ENCODE data around the gene PPP2R5A.
"Not testable (repeated sequence)": the region's sequence is repeated elsewhere in the genome, so short reads cannot be mapped to it uniquely, and the experiment has no call there.

The PPP2R5A gene

DNA sequence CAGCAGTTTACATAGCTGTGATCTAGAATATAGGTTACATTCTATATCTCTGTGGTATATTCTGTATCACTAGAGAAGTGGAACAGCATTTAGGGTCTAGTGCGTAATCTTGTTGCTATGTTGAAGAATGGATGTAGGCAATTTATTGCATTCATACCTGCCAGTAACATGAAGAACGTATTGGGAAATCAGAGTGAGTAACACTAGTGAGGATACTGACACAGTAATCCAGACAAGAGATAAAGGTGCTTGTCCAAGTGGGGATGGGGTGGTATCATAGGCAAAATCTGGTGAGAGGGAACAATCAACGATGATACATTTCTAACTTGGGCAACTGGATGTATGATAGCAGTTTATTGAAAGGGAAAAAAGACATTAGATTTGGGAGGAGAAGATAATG, 9.8 kb downstream of the PPP2R5A start:
- no peak overlapping the region for H3K27ac ChIP-seq (ENCODE audit: insufficient read depth, low read length, poor library complexity, severe bottlenecking)
- no peak overlapping the region for H3K4me3 ChIP-seq (ENCODE audit: insufficient read depth, low read depth, low read length, poor library complexity, severe bottlenecking)
- no peak for DNase-seq
- no peaks in the 10 kb centered on the region for H3K9me3 ChIP-seq (ENCODE audit: control insufficient read depth, low read length)
- H3K4me1 ChIP-seq (ENCODE audit: control insufficient read depth, insufficient read depth, low read length, poor library complexity, severe bottlenecking): peaks cover 29% of the 10 kb centered on the region
- H3K27me3 ChIP-seq (replicated peaks; ENCODE audit: control insufficient read depth, insufficient read depth, low read length, poor library complexity, severe bottlenecking): no peaks in the 10 kb centered on the region
- no peaks in the 10 kb centered on the region for H3K36me3 ChIP-seq (ENCODE audit: control insufficient read depth, insufficient read depth, low read length)

DNA sequence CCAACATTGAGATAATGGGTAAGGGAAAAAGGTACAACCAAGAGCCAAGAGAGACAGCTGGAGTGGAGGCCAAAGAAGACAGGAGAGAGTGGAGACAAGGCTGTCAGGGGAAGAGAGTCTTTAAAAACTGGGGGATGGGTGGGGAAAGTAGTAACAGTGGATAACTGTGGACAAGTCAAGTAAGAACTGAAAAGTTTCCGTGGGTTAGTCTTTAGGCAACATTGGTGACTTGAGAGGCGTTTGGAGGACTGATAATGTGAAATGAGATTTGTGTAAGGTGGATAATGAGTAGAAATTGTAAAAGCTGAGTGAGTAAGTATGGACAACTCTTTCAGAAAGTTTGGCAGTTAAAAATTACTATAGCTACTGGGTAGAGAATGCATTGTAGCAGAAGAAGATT, 10.4 kb downstream of the PPP2R5A start:
- no peaks in the 10 kb centered on the region for H3K27me3 ChIP-seq (replicated peaks; ENCODE audit: control insufficient read depth, insufficient read depth, low read length, poor library complexity, severe bottlenecking)
- no peak overlapping the region for H3K4me3 ChIP-seq (ENCODE audit: insufficient read depth, low read depth, low read length, poor library complexity, severe bottlenecking)
- H3K4me1 ChIP-seq (ENCODE audit: control insufficient read depth, insufficient read depth, low read length, poor library complexity, severe bottlenecking): peaks cover 26% of the 10 kb centered on the region
- H3K27ac ChIP-seq (ENCODE audit: insufficient read depth, low read length, poor library complexity, severe bottlenecking): no peak overlapping the region
- H3K36me3 ChIP-seq (ENCODE audit: control insufficient read depth, insufficient read depth, low read length): no peaks in the 10 kb centered on the region
- no peak for DNase-seq
- H3K9me3 ChIP-seq (ENCODE audit: control insufficient read depth, low read length): no peaks in the 10 kb centered on the region

DNA sequence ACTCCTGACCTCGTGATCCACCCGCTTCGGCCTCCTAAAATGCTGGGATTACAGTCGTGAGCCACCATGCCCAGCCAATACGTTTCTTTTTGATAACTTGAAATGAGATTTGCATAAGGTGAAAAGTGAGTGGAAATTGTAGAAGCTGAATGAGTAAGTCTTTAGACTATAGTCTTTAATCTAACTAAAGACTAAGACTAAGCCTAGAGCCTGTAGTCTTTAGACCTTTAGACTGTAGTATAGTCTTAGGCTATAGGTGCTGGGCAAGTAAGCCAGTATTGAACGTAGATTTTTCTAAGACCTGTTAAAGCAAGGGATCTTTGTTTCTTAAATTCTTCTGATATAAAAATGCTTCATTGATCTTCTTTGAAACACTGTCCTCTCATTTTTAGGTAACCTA, 12.1 kb downstream of the PPP2R5A start:
- Histone ChIP-seq H3K27me3 (replicated peaks; ENCODE audit: control insufficient read depth, insufficient read depth, low read length, poor library complexity, severe bottlenecking) (no peaks in the 10 kb centered on the region), H3K36me3 (ENCODE audit: control insufficient read depth, insufficient read depth, low read length) (no peaks in the 10 kb centered on the region), H3K4me3 (ENCODE audit: insufficient read depth, low read depth, low read length, poor library complexity, severe bottlenecking) (no peak overlapping the region), H3K4me1 (ENCODE audit: control insufficient read depth, insufficient read depth, low read length, poor library complexity, severe bottlenecking) (peaks cover 21% of the 10 kb centered on the region), H3K9me3 (ENCODE audit: control insufficient read depth, low read length) (no peaks in the 10 kb centered on the region), H3K27ac (ENCODE audit: insufficient read depth, low read length, poor library complexity, severe bottlenecking) (no peak overlapping the region)
- DNase-seq: no peak

DNA sequence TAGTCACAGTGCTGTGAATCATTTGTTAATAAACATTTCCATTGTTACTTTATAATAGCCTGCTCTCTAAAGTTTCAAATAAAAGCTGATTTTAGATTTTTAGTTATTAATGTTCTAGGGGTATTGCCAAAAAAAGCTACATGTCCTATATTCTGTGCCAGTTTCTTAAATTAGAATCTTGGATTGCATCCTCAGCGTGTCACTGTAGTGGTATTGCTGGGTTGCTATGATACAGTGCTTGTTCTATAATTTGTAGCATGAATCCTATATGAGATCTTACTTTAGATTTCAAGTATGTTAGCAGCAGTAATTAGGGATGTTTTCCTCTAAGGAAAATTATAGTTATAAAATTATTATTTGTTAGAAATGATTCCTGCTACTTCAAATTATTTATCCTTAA, 16.4 kb downstream of the PPP2R5A start:
- H3K27me3 ChIP-seq (replicated peaks; ENCODE audit: control insufficient read depth, insufficient read depth, low read length, poor library complexity, severe bottlenecking): no peaks in the 10 kb centered on the region
- H3K4me3 ChIP-seq (ENCODE audit: insufficient read depth, low read depth, low read length, poor library complexity, severe bottlenecking): no peak overlapping the region
- no peaks in the 10 kb centered on the region for H3K9me3 ChIP-seq (ENCODE audit: control insufficient read depth, low read length)
- no peaks in the 10 kb centered on the region for H3K36me3 ChIP-seq (ENCODE audit: control insufficient read depth, insufficient read depth, low read length)
- H3K27ac ChIP-seq (ENCODE audit: insufficient read depth, low read length, poor library complexity, severe bottlenecking): no peak overlapping the region
- no peak for DNase-seq
- H3K4me1 ChIP-seq (ENCODE audit: control insufficient read depth, insufficient read depth, low read length, poor library complexity, severe bottlenecking): peaks cover 9% of the 10 kb centered on the region

DNA sequence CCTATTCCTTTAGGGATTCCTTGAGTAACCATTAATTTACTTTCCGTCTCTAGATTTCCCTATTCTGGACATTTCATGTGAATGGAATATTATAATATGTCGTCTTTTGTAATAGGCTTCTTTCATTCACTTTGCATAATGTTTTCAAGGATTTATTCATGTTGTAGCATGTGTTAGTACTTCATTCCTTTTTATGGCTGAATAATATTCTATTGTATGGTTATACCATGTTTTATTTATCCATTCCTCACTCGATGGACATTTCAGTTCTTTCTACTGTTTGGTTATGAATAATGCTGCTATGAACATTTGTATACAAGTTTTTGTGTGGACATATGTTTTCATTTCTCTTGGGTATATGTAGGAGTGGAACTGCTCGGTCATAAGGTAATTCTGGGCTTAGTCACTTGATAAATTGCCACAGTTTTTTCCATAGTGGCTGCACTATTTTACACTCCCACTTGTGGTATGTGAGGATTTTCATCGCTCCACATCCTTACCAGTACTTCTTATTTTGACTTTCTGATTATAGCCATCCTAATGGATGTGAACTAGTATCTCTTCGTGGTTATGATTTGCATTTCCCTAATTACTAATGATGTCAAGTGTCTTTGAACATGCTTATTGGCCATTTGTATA, 17.7 kb downstream of the PPP2R5A start:
- no peak overlapping the region for H3K27ac ChIP-seq (ENCODE audit: insufficient read depth, low read length, poor library complexity, severe bottlenecking)
- peaks cover 5% of the 10 kb centered on the region for H3K4me1 ChIP-seq (ENCODE audit: control insufficient read depth, insufficient read depth, low read length, poor library complexity, severe bottlenecking)
- no peaks in the 10 kb centered on the region for H3K27me3 ChIP-seq (replicated peaks; ENCODE audit: control insufficient read depth, insufficient read depth, low read length, poor library complexity, severe bottlenecking)
- H3K36me3 ChIP-seq (ENCODE audit: control insufficient read depth, insufficient read depth, low read length): no peaks in the 10 kb centered on the region
- H3K9me3 ChIP-seq (ENCODE audit: control insufficient read depth, low read length): no peaks in the 10 kb centered on the region
- no peak for DNase-seq
- no peak overlapping the region for H3K4me3 ChIP-seq (ENCODE audit: insufficient read depth, low read depth, low read length, poor library complexity, severe bottlenecking)

DNA sequence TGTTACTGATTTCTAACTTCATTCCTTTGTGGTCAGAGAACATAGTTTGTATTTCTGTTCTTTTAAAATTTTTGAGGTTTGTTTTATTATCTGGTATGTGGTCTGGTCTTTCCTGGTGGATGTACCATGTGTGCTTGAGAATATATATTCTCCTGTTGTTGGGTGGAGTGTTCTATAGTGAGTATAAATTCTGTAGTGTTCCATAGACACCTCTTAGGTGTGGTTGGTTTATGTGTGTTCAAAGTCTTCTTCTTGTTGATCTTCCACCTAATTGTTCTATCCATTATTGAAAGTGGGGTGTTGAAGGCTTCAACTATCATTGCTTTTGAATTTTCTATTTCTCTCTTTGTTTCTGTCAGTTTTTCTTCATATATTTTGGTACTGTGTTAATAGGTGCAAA, 20.1 kb downstream of the PPP2R5A start:
- DNase-seq: no peak
- Histone ChIP-seq H3K9me3 (ENCODE audit: control insufficient read depth, low read length) (no peaks in the 10 kb centered on the region), H3K27me3 (replicated peaks; ENCODE audit: control insufficient read depth, insufficient read depth, low read length, poor library complexity, severe bottlenecking) (no peaks in the 10 kb centered on the region), H3K4me1 (ENCODE audit: control insufficient read depth, insufficient read depth, low read length, poor library complexity, severe bottlenecking) (peaks cover 5% of the 10 kb centered on the region), H3K36me3 (ENCODE audit: control insufficient read depth, insufficient read depth, low read length) (no peaks in the 10 kb centered on the region), H3K4me3 (ENCODE audit: insufficient read depth, low read depth, low read length, poor library complexity, severe bottlenecking) (no peak overlapping the region), H3K27ac (ENCODE audit: insufficient read depth, low read length, poor library complexity, severe bottlenecking) (no peak overlapping the region)

DNA sequence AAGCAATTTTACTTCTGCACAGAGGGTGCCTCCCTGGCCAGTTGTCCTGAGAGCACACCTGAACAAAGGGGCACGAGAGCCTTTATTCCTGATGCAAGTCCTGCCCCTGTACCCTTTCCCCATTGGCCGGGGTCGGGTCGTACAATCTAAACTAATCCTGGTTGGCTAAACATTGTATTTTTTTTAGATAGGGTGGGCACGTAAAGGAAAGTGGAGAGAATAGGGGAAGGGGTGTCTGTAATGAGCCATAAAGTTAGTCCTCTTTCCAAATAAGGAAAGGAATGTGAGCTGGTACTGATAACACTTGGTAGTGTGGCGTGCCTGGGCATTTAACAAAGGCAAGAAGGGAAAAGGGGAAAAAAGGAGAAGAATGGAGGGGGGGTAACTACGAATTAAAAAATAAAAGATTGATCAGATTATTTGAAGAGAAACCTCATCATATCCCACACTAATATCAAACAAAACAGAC, 20.8 kb downstream of the PPP2R5A start:
- H3K27ac ChIP-seq (ENCODE audit: insufficient read depth, low read length, poor library complexity, severe bottlenecking); DNase-seq; H3K4me1 ChIP-seq (ENCODE audit: control insufficient read depth, insufficient read depth, low read length, poor library complexity, severe bottlenecking); H3K9me3 ChIP-seq (ENCODE audit: control insufficient read depth, low read length); H3K4me3 ChIP-seq (ENCODE audit: insufficient read depth, low read depth, low read length, poor library complexity, severe bottlenecking); H3K27me3 ChIP-seq (replicated peaks; ENCODE audit: control insufficient read depth, insufficient read depth, low read length, poor library complexity, severe bottlenecking); H3K36me3 ChIP-seq (ENCODE audit: control insufficient read depth, insufficient read depth, low read length): not testable (repeated sequence)

DNA sequence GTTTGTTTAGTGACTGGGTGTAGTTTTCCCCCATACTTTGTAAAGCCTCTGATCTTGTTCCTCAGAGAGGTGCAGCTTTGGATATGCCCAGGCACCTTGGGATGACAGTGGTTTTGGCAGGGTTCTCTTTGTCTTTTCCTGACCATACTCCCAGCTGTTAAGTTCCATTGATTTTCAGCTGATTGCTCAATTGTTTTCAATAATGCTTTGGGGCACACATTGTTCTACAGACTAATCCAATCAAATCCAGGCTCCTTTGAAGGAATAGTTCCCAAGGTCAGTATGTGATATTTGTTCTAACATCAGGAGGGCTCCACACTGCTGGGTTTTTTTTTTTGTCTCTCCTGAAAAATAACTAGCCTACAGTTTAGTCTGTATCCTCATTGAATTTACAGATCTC, 24.8 kb downstream of the PPP2R5A start:
- Histone ChIP-seq H3K36me3 (ENCODE audit: control insufficient read depth, insufficient read depth, low read length) (no peaks in the 10 kb centered on the region), H3K27me3 (replicated peaks; ENCODE audit: control insufficient read depth, insufficient read depth, low read length, poor library complexity, severe bottlenecking) (no peaks in the 10 kb centered on the region), H3K4me3 (ENCODE audit: insufficient read depth, low read depth, low read length, poor library complexity, severe bottlenecking) (no peak overlapping the region), H3K27ac (ENCODE audit: insufficient read depth, low read length, poor library complexity, severe bottlenecking) (no peak overlapping the region), H3K4me1 (ENCODE audit: control insufficient read depth, insufficient read depth, low read length, poor library complexity, severe bottlenecking) (no peaks in the 10 kb centered on the region), H3K9me3 (ENCODE audit: control insufficient read depth, low read length) (peaks cover 3% of the 10 kb centered on the region)
- no peak for DNase-seq

DNA sequence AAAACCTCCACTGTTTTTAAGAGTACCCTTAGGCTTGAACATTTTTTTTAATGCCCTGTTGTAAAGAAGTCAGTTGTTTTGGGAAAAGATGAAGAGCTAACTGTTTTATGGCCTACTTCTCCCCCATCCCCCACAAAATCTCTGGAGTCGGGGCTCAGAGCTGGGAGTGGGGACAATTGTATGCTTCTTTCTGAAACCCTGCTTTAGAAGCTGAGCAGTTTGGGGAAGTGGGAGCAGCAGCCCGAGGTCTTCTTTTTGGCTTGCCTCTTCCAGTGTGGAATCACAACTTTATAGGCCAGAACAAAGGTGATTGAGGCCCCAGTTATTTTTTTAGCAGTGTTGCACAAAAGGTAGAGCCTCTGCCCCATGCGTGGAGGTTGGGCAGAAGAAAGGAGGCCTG, 25.2 kb downstream of the PPP2R5A start:
- Histone ChIP-seq H3K27ac (ENCODE audit: insufficient read depth, low read length, poor library complexity, severe bottlenecking) (no peak overlapping the region), H3K4me1 (ENCODE audit: control insufficient read depth, insufficient read depth, low read length, poor library complexity, severe bottlenecking) (no peaks in the 10 kb centered on the region), H3K4me3 (ENCODE audit: insufficient read depth, low read depth, low read length, poor library complexity, severe bottlenecking) (no peak overlapping the region), H3K27me3 (replicated peaks; ENCODE audit: control insufficient read depth, insufficient read depth, low read length, poor library complexity, severe bottlenecking) (no peaks in the 10 kb centered on the region), H3K9me3 (ENCODE audit: control insufficient read depth, low read length) (peaks cover 3% of the 10 kb centered on the region), H3K36me3 (ENCODE audit: control insufficient read depth, insufficient read depth, low read length) (no peaks in the 10 kb centered on the region)
- DNase-seq: no peak

DNA sequence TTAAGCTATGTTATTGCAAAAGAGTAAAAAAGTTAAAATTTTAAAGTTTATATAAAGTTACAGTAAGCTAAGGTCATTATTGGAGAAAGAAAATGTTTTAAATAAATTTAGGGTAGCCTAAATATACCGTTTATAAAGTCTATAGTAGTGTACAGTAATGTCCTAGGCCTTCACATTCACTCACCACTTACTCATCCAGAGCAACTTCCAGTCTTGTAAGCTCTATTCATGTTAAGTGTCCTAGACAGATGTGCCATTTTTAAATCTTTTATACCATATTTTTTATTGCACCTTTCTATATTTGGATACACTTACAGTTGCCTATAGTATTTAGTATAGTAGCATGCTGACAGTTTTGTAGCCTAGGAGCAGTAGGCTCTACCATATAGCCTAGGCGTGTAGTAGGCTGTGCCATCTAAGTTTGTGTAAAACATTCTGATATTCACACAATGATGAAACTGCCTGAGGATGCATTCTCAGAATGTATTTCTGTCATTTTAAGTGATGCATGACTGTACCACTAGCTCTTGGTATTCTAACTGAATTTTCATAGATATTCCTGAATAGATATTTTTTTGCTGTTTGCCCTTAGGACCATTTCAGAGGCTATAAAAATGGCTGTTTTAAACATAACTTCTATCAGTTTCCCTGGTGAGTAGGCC, 26.8 kb downstream of the PPP2R5A start:
- H3K36me3 ChIP-seq (ENCODE audit: control insufficient read depth, insufficient read depth, low read length): no peaks in the 10 kb centered on the region
- no peak overlapping the region for H3K4me3 ChIP-seq (ENCODE audit: insufficient read depth, low read depth, low read length, poor library complexity, severe bottlenecking)
- H3K4me1 ChIP-seq (ENCODE audit: control insufficient read depth, insufficient read depth, low read length, poor library complexity, severe bottlenecking): no peaks in the 10 kb centered on the region
- peaks cover 3% of the 10 kb centered on the region for H3K9me3 ChIP-seq (ENCODE audit: control insufficient read depth, low read length)
- no peak for DNase-seq
- H3K27me3 ChIP-seq (replicated peaks; ENCODE audit: control insufficient read depth, insufficient read depth, low read length, poor library complexity, severe bottlenecking): no peaks in the 10 kb centered on the region
- no peak overlapping the region for H3K27ac ChIP-seq (ENCODE audit: insufficient read depth, low read length, poor library complexity, severe bottlenecking)

Measured in effector memory CD4-positive, alpha-beta T cell (primary cell).